Heart left ventricle (tissue), 13 donors: ENCODE results near the gene PATE1.

Source experiments
- CTCF ChIP-seq, 12 donors: fragments of 200-600 bp; sonication (generic) in 4 of 12; IDR thresholded peaks; one replicate each; pipeline versions ENCODE4 v1.5.0 to v1.8.0; 2018 to 2022; ENCODE audit warnings: antibody characterized with exemption in 12 of 12, mild to moderate bottlenecking in 5 of 12
- POLR2A ChIP-seq, 2 donors: fragments of 450-650 bp; IDR thresholded peaks; one replicate each; pipeline ENCODE4 v1.6.1; 2017; ENCODE audit warnings: antibody characterized with exemption in 2 of 2, mild to moderate bottlenecking in 2 of 2, moderate library complexity in 2 of 2
- donor health status: ischemic (EF 13 %, LVEDD 7.1; RV severe dilation, severe dysfunction).
- donor health status: DM: no; HTN: yes; CAD: no.
- donor health status: DM: no; HTN: no; CAD: no.
- donor health status: ischemic (EF 25% LVEDD 6.9; RV normal size, moderate dysfunction).
- donor health status: ischemic (EF 25% LVEDD 5.7; RV mildly dilated, moderate dysfunction).
- donor health status: ischemic (EF 35%, LVEDD 5.7; RV mildly dilated, moderate dysfunction).
- donor health status: nonischemic (EF 11% LVEDD 7.7; RV severe dilation, severe dysfunction).
- donor health status: DM: yes; HTN: yes; CAD: no.
- donor health status: PGD.
- donor health status: ischemic (EF 29% LVEDD 5.4; RV normal size, mild dysfunction).
- donor health status: nonischemic (EF 23%, LVEDD 6.1; RV moderate dilation, normal function).

- TF ChIP-seq CTCF (IDR thresholded peaks at IDR 0.05) (no peak), POLR2A (IDR thresholded peaks at IDR 0.05) (no peak)
Observed at GRCh38 chr11:125778728-125779127, 32.6 kb downstream of the PATE1 start, which contains the start of gene PATE2.
